T-helper 1 cell treated with Interleukin-12 subunit alpha and Interleukin-12 subunit beta and Interleukin-4 antibody, amounts not matched to agents 30 ng/mL and 1 ng/mL, for 36 hours (primary cell): ENCODE results near the gene KIAA0232. TPM values are rescaled to one million over a fixed set of nuclear protein-coding genes. Genes with fewer than 3 reads are reported as not detected.

Experiments used
- total RNA-seq: library from RNA; stranded (reverse); gene quantifications from 2 replicates; pipeline ENCODE4 v1.2.3, GENCODE V29; 2022

The KIAA0232 gene
- total RNA-seq, 1 donor from 2014 or later: 20.4 TPM

Other genes with a start within 250 kb of the KIAA0232 start
- gene MAN2B2, start 207.5 kb upstream of the KIAA0232 start, total RNA-seq: 33.5 and 35.1 TPM in 2 replicates
- 115 and 116 TPM in 2 replicates for gene MRFAP1, start 142.0 kb upstream of the KIAA0232 start, total RNA-seq
- gene S100P, start 88.8 kb upstream of the KIAA0232 start, total RNA-seq: 15.5 and 18.8 TPM in 2 replicates
- 69.6 and 74.2 TPM in 2 replicates for gene MRFAP1L1, start 72.9 kb upstream of the KIAA0232 start, total RNA-seq
- 17.4 and 19.0 TPM in 2 replicates for gene BLOC1S4, start 66.6 kb upstream of the KIAA0232 start, total RNA-seq
- gene TBC1D14, start 127.1 kb downstream of the KIAA0232 start, total RNA-seq: 70.7 and 76.7 TPM in 2 replicates